ENCODE data around the gene CARMIL3. TPM values are rescaled to one million over a fixed set of nuclear protein-coding genes. Genes with fewer than 3 reads are reported as not detected.

The CARMIL3 gene
- polyA plus RNA-seq, 12 donors: 0.09 to 0.74 (median 0.22) TPM; not detected in 2

- no peak for DNase-seq
Measured at GRCh38 chr14:24062216-24062980, 10.6 kb downstream of the CARMIL3 start.

- DNase-seq: no peak
Measured at GRCh38 chr14:24063263-24063836, 11.5 kb downstream of the CARMIL3 start.

- DNase-seq: no peak
Measured at GRCh38 chr14:24064091-24064795, 12.4 kb downstream of the CARMIL3 start.

GRCh38 chr14:24064856-24065255, 13.0 kb downstream of the CARMIL3 start:
- no peak for DNase-seq

- DNase-seq: no peak
Measured at GRCh38 chr14:24065408-24065807, 13.6 kb downstream of the CARMIL3 start.

- no peak for DNase-seq
Measured at GRCh38 chr14:24066496-24067132, 14.8 kb downstream of the CARMIL3 start.

GRCh38 chr14:24067133-24068082, 15.6 kb downstream of the CARMIL3 start:
- no peak for DNase-seq

- no peak for DNase-seq
Measured at GRCh38 chr14:24068711-24069410, 17.1 kb downstream of the CARMIL3 start.

- DNase-seq: no peak
Measured at GRCh38 chr14:24069411-24069735, 17.6 kb downstream of the CARMIL3 start.

- DNase-seq: no peak
Measured at GRCh38 chr14:24070285-24071143, 18.7 kb downstream of the CARMIL3 start.

GRCh38 chr14:24071144-24071697, 19.4 kb downstream of the CARMIL3 start, which contains the start of gene CPNE6:
CPNE6 (plus strand) TSS chr14:24071562; CDS start chr14:24072937, 1,375 bp downstream.
- no peak for DNase-seq

GRCh38 chr14:24071836-24072430, 20.1 kb downstream of the CARMIL3 start:
- DNase-seq: no peak

- DNase-seq: no peak
Measured at GRCh38 chr14:24072436-24072835, 20.6 kb downstream of the CARMIL3 start.

GRCh38 chr14:24072881-24073877, 21.4 kb downstream of the CARMIL3 start:
- DNase-seq: no peak

- no peak for DNase-seq
Measured at GRCh38 chr14:24074625-24075484, 23.0 kb downstream of the CARMIL3 start.

- DNase-seq: no peak
Measured at GRCh38 chr14:24075485-24076301, 23.9 kb downstream of the CARMIL3 start.
